Gastrocnemius medialis (tissue), 4 donors: ENCODE measurements around the gene RPP21. TPM values are rescaled to one million over a fixed set of nuclear protein-coding genes. Genes with fewer than 3 reads are reported as not detected.

Experiments
- total RNA-seq, 4 donors: library from RNA; depleted of rRNA; stranded (reverse); fragments of >200 nt; gene quantifications; one replicate each; pipeline versions ENCODE4 v1.1.0 to v1.2.3, GENCODE V29; 2016

RPP21 gene
- total RNA-seq, 4 donors from 2014 or later = 44.5 to 103 (median 85.4) TPM

Other genes with a start within 250 kb of the RPP21 start
- under 1 TPM in 1 of 4 donors, not detected in 3; 0.39 TPM for gene TRIM31, start 232.1 kb upstream of the RPP21 start, total RNA-seq
- gene TRIM40, start 209.0 kb upstream of the RPP21 start, total RNA-seq = not detected
- not detected for gene TRIM10, start 183.9 kb upstream of the RPP21 start, total RNA-seq
- under 1 TPM in 1 of 4 donors, not detected in 3; 0.12 TPM for gene TRIM15, start 181.6 kb upstream of the RPP21 start, total RNA-seq
- 10 to 100 TPM; 22.8 to 30.9 (median 25.1) TPM for gene TRIM26, start 131.8 kb upstream of the RPP21 start, total RNA-seq
- 10 to 100 TPM; 12.3 to 21.5 (median 14.9) TPM for gene TRIM39, start 18.2 kb upstream of the RPP21 start, total RNA-seq
- gene HLA-E, start 144.4 kb downstream of the RPP21 start, total RNA-seq = 100 to 1,000 TPM; 135 to 248 (median 157) TPM
- 10 to 100 TPM; 13.2 to 16.0 (median 14.9) TPM for gene GNL1, start 211.3 kb downstream of the RPP21 start, total RNA-seq
- gene PRR3, start 212.1 kb downstream of the RPP21 start, total RNA-seq = 1 to 10 TPM in 3 of 4 donors, under 1 TPM in 1; 0.75 to 1.6 (median 1.3) TPM
- 100 to 1,000 TPM in 3 of 4 donors, 10 to 100 TPM in 1; 55.8 to 122 (median 111) TPM for gene ABCF1, start 226.3 kb downstream of the RPP21 start, total RNA-seq